SK-N-SH treated with all-trans-retinoic acid at 6 μM for 48 hours (cell line): Measurements from ENCODE around the gene MMP17.

Source experiments
- ATAC-seq: fragments of 200-7000 bp; cut with Tn5 transposase; 3 replicates; pipeline ENCODE4 v1.9.1; 2020; ENCODE audit warnings: mild to moderate bottlenecking, moderate library complexity
- ARNTL ChIP-seq: fragments of 450-650 bp; formaldehyde crosslinking; IDR thresholded peaks from 2 replicates; pipeline ENCODE4 v1.5.0; 2020; ENCODE audit warnings: low read depth, mild to moderate bottlenecking, moderate library complexity, borderline replicate concordance
- BACH2 ChIP-seq: fragments of 250-450 bp; sonication (Bioruptor Pico); IDR thresholded peaks from 2 replicates; pipeline ENCODE4 v1.9.0; 2021; ENCODE audit warnings: mild to moderate bottlenecking, borderline replicate concordance
- CSDC2 ChIP-seq: fragments of 250-450 bp; sonication (Bioruptor Pico); IDR thresholded peaks from 2 replicates; pipeline ENCODE4 v1.5.0; 2020; ENCODE audit warnings: mild to moderate bottlenecking, moderate library complexity
- ESRRG ChIP-seq: fragments of 250-450 bp; sonication (Bioruptor Pico); IDR thresholded peaks from 2 replicates; pipeline ENCODE4 v1.6.1; 2021; ENCODE audit warnings: mild to moderate bottlenecking
- GLIS3 ChIP-seq: fragments of 250-450 bp; sonication (Bioruptor Pico); IDR thresholded peaks from 2 replicates; pipeline ENCODE4 v1.5.0; 2020; ENCODE audit warnings: mild to moderate bottlenecking, moderate library complexity
- ISL1 ChIP-seq: fragments of 250-450 bp; sonication (Bioruptor Pico); IDR thresholded peaks from 2 replicates; pipeline ENCODE4 v2.1.2; 2022; ENCODE audit warnings: mild to moderate bottlenecking, moderate library complexity
- OSR1 ChIP-seq: fragments of 250-450 bp; sonication (Bioruptor Pico); IDR thresholded peaks from 2 replicates; pipeline ENCODE4 v1.8.0; 2022; ENCODE audit warnings: moderate library complexity, mild to moderate bottlenecking, inconsistent platforms
- POU6F1 ChIP-seq: fragments of 250-450 bp; sonication (Bioruptor Pico); IDR thresholded peaks from 2 replicates; pipeline ENCODE4 v1.8.0; 2021; ENCODE audit warnings: low read depth, mild to moderate bottlenecking, moderate library complexity, borderline replicate concordance
- RARB ChIP-seq: fragments of 250-450 bp; sonication (Bioruptor Pico); IDR thresholded peaks from 2 replicates; pipeline ENCODE4 v1.8.0; 2021; ENCODE audit warnings: mild to moderate bottlenecking, moderate library complexity
- SNAI2 ChIP-seq: fragments of 250-450 bp; sonication (Bioruptor Pico); IDR thresholded peaks from 2 replicates; pipeline ENCODE4 v1.5.0; 2020; ENCODE audit warnings: mild to moderate bottlenecking, moderate library complexity
- TCF4 ChIP-seq: fragments of 250-450 bp; sonication (Bioruptor Pico); IDR thresholded peaks from 2 replicates; pipeline ENCODE4 v1.8.0; 2021; ENCODE audit warnings: mild to moderate bottlenecking, moderate library complexity, borderline replicate concordance
- TOX ChIP-seq: fragments of 250-450 bp; sonication (Bioruptor Pico); IDR thresholded peaks from 2 replicates; pipeline ENCODE4 v1.8.0; 2021; ENCODE audit warnings: mild to moderate bottlenecking, moderate library complexity, borderline replicate concordance
- TSHZ2 ChIP-seq: fragments of 250-450 bp; sonication (Bioruptor Pico); IDR thresholded peaks from 2 replicates; pipeline ENCODE4 v1.5.0; 2020; ENCODE audit warnings: mild to moderate bottlenecking, moderate library complexity
- ZC3H10 ChIP-seq: fragments of 250-450 bp; sonication (Bioruptor Pico); IDR thresholded peaks from 2 replicates; pipeline ENCODE4 v1.5.1; 2021; ENCODE audit warnings: mild to moderate bottlenecking, moderate library complexity
- ZFP3 ChIP-seq: fragments of 250-450 bp; sonication (Bioruptor Pico); IDR thresholded peaks from 2 replicates; pipeline ENCODE4 v1.5.0; 2020; ENCODE audit warnings: mild to moderate bottlenecking, moderate library complexity
- ZFP30 ChIP-seq: fragments of 450-650 bp; formaldehyde crosslinking; IDR thresholded peaks from 2 replicates; pipeline ENCODE4 v1.5.0; 2022; ENCODE audit warnings: mild to moderate bottlenecking, moderate library complexity
- ZNF565 ChIP-seq: fragments of 450-650 bp; formaldehyde crosslinking; conservative IDR thresholded peaks from 2 replicates; pipeline ENCODE4 v1.5.0; 2020; ENCODE audit warnings: low read depth, mild to moderate bottlenecking, moderate library complexity
- ZNF70 ChIP-seq: fragments of 450-650 bp; formaldehyde crosslinking; IDR thresholded peaks from 2 replicates; pipeline ENCODE4 v1.5.0; 2020; ENCODE audit warnings: mild to moderate bottlenecking, moderate library complexity
- ZNF8 ChIP-seq: fragments of 450-650 bp; formaldehyde crosslinking; IDR thresholded peaks from 2 replicates; pipeline ENCODE4 v1.5.0; 2020; ENCODE audit warnings: mild to moderate bottlenecking, moderate library complexity
- TF ChIP-seq, protein P1 (sequence below): fragments of 250-450 bp; sonication (Bioruptor Pico); IDR thresholded peaks from 2 replicates; pipeline ENCODE4 v1.5.1; 2020; ENCODE audit warnings: low read depth, mild to moderate bottlenecking, moderate library complexity
- TF ChIP-seq, protein P2 (sequence below): fragments of 250-450 bp; sonication (Bioruptor Pico); IDR thresholded peaks from 2 replicates; pipeline ENCODE4 v1.8.0; 2020; ENCODE audit warnings: mild to moderate bottlenecking, moderate library complexity, borderline replicate concordance

The MMP17 gene

GRCh38 chr12:131796411-131796736 is 31.8 kb upstream of the MMP17 start (continued):
- TF ChIP-seq POU6F1 (CRISPR knock-in tag) = no peak
- no peak for TF ChIP-seq ZNF565 (CRISPR knock-in tag)
- no peak for TF ChIP-seq ARNTL (CRISPR knock-in tag)
- no peak for TF ChIP-seq BACH2 (CRISPR knock-in tag)
- TF ChIP-seq, protein P1, sequence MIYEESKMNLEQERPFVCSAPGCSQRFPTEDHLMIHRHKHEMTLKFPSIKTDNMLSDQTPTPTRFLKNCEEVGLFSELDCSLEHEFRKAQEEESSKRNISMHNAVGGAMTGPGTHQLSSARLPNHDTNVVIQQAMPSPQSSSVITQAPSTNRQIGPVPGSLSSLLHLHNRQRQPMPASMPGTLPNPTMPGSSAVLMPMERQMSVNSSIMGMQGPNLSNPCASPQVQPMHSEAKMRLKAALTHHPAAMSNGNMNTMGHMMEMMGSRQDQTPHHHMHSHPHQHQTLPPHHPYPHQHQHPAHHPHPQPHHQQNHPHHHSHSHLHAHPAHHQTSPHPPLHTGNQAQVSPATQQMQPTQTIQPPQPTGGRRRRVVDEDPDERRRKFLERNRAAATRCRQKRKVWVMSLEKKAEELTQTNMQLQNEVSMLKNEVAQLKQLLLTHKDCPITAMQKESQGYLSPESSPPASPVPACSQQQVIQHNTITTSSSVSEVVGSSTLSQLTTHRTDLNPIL = no peak
- TF ChIP-seq ZFP30 = no peak

- TF ChIP-seq CSDC2 (CRISPR knock-in tag) (no peak), ARNTL (CRISPR knock-in tag) (no peak), ZNF8 (CRISPR knock-in tag) (no peak), ZFP30 (no peak), SNAI2 (CRISPR knock-in tag) (no peak), TSHZ2 (CRISPR knock-in tag) (no peak), ISL1 (no peak), ZNF70 (CRISPR knock-in tag) (no peak), OSR1 (no peak), TOX (CRISPR knock-in tag) (no peak), POU6F1 (CRISPR knock-in tag) (no peak), RARB (no peak)
- TF ChIP-seq, protein P1 = no peak
- TF ChIP-seq, protein P2, sequence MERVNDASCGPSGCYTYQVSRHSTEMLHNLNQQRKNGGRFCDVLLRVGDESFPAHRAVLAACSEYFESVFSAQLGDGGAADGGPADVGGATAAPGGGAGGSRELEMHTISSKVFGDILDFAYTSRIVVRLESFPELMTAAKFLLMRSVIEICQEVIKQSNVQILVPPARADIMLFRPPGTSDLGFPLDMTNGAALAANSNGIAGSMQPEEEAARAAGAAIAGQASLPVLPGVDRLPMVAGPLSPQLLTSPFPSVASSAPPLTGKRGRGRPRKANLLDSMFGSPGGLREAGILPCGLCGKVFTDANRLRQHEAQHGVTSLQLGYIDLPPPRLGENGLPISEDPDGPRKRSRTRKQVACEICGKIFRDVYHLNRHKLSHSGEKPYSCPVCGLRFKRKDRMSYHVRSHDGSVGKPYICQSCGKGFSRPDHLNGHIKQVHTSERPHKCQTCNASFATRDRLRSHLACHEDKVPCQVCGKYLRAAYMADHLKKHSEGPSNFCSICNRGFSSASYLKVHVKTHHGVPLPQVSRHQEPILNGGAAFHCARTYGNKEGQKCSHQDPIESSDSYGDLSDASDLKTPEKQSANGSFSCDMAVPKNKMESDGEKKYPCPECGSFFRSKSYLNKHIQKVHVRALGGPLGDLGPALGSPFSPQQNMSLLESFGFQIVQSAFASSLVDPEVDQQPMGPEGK (CRISPR knock-in tag) = no peak
- ATAC-seq = no peak; the same call in 2 of the 3 replicates
These were observed 31.2 kb upstream of the MMP17 start for GRCh38 chr12:131796754-131797587.

GRCh38 chr12:131797588-131797934 is 30.6 kb upstream of the MMP17 start:
- no peak; the same call in 2 of the 3 replicates for ATAC-seq
- TF ChIP-seq GLIS3 (CRISPR knock-in tag) (no peak), POU6F1 (CRISPR knock-in tag) (no peak), ESRRG (CRISPR knock-in tag) (no peak), ZFP3 (CRISPR knock-in tag) (no peak), ZNF8 (CRISPR knock-in tag) (no peak), OSR1 (no peak), ZNF565 (CRISPR knock-in tag) (no peak), ZC3H10 (CRISPR knock-in tag) (no peak), ZFP30 (no peak), RARB (no peak), TCF4 (no peak), TOX (CRISPR knock-in tag) (no peak), ARNTL (CRISPR knock-in tag) (no peak)
- TF ChIP-seq, protein P2 (CRISPR knock-in tag) = no peak
